Suprapubic skin (tissue), 4 donors: Measurements from ENCODE around the gene PPP2R3B. TPM values are rescaled to one million over a fixed set of nuclear protein-coding genes. Genes with fewer than 3 reads are reported as not detected.
A peak's percentile ranks its signal among the peaks of the same experiment; 100 is the strongest.

Experiments used
- DNase-seq, 2 donors: peaks; one replicate each; pipeline ENCODE4 v3.0.0-alpha.2; 2019; ENCODE audit warnings: low spot score in 2 of 2
- H3K27ac ChIP-seq: fragments of 200-600 bp; sonication (generic); one replicate; pipeline ENCODE4 v1.5.1; 2019
- H3K27me3 ChIP-seq: fragments of 200-600 bp; sonication (generic); one replicate; pipeline ENCODE4 v1.5.1; 2019
- H3K36me3 ChIP-seq: fragments of 200-600 bp; sonication (generic); one replicate; pipeline ENCODE4 v1.5.1; 2019
- H3K4me1 ChIP-seq: fragments of 200-600 bp; sonication (generic); one replicate; pipeline ENCODE4 v1.5.1; 2019
- H3K4me3 ChIP-seq: fragments of 200-600 bp; sonication (generic); one replicate; pipeline ENCODE4 v1.5.1; 2019; ENCODE audit warnings: mild to moderate bottlenecking
- H3K9me3 ChIP-seq: fragments of 200-600 bp; sonication (generic); one replicate; pipeline ENCODE4 v1.5.1; 2019
- CTCF ChIP-seq, 2 donors: fragments of 200-600 bp in 1 of 2; fragments of 450-650 bp in 1 of 2; sonication (generic) in 1 of 2; IDR thresholded peaks; one replicate each; pipeline ENCODE4 v1.5.1; 2016 to 2019; ENCODE audit warnings: antibody characterized with exemption in 2 of 2, mild to moderate bottlenecking in 1 of 2, moderate library complexity in 1 of 2
- EP300 ChIP-seq: sonication (generic); formaldehyde crosslinking; IDR thresholded peaks from one replicate; pipeline ENCODE4 v1.6.1; 2017; ENCODE audit warnings: antibody characterized with exemption
- POLR2A ChIP-seq, 2 donors: fragments of 450-650 bp; IDR thresholded peaks; one replicate each; pipeline ENCODE4 v1.6.1; 2017; ENCODE audit warnings: antibody characterized with exemption in 2 of 2, mild to moderate bottlenecking in 2 of 2, moderate library complexity in 2 of 2
- POLR2AphosphoS5 ChIP-seq, 3 donors: sonication (generic); formaldehyde crosslinking; IDR thresholded peaks; one replicate each; pipeline ENCODE4 v1.6.1; 2017; ENCODE audit warnings: antibody characterized with exemption in 3 of 3
- WGBS: methylation state at CpG from one replicate; pipeline ENCODE4 v1.1.5; 2018; 5-methylcytosine and 5-hydroxymethylcytosine counted together
- total RNA-seq, 4 donors: library from RNA; depleted of rRNA; stranded (reverse); fragments of >200 nt; gene quantifications; one replicate each; pipeline ENCODE4 v1.1.0, GENCODE V29; 2016

Gene PPP2R3B
- total RNA-seq, 4 donors from 2014 or later: 31.8 to 79.6 (median 47.1) TPM

GRCh38 chrX:338281-338835, 48.3 kb downstream of the PPP2R3B start:
- Histone ChIP-seq H3K27ac (no peak overlapping the region), H3K27me3 (no peaks in the 10 kb centered on the region), H3K9me3 (no peaks in the 10 kb centered on the region), H3K4me3 (no peak overlapping the region), H3K4me1 (no peaks in the 10 kb centered on the region), H3K36me3 (peaks cover 56% of the 10 kb centered on the region)
- TF ChIP-seq POLR2A (IDR thresholded peaks at IDR 0.05) (no peak), POLR2AphosphoS5 (IDR thresholded peaks at IDR 0.05) (no peak), CTCF (IDR thresholded peaks at IDR 0.05) (no peak), EP300 (no peak)
- no peak for DNase-seq
- 93% methylated on average over 40 of the region's 53 CpGs for WGBS

GRCh38 chrX:337331-337831, 49.3 kb downstream of the PPP2R3B start:
- Histone ChIP-seq H3K4me1 (no peaks in the 10 kb centered on the region), H3K36me3 (peaks cover 62% of the 10 kb centered on the region), H3K27ac (no peak overlapping the region), H3K27me3 (no peaks in the 10 kb centered on the region), H3K4me3 (no peak overlapping the region), H3K9me3 (no peaks in the 10 kb centered on the region)
- TF ChIP-seq EP300 (no peak), POLR2AphosphoS5 (IDR thresholded peaks at IDR 0.05) (no peak), POLR2A (IDR thresholded peaks at IDR 0.05) (no peak), CTCF (IDR thresholded peaks at IDR 0.05) (no peak)
- DNase-seq: no peak
- 74% methylated on average over 12 of the region's 38 CpGs for WGBS

GRCh38 chrX:336227-336626, 50.5 kb downstream of the PPP2R3B start:
- WGBS: 89% methylated on average over 21 of the region's 21 CpGs
- Histone ChIP-seq H3K27me3 (peaks cover 6% of the 10 kb centered on the region), H3K27ac (no peak overlapping the region), H3K9me3 (no peaks in the 10 kb centered on the region), H3K4me3 (no peak overlapping the region), H3K36me3 (peaks cover 56% of the 10 kb centered on the region), H3K4me1 (peaks cover 8% of the 10 kb centered on the region)
- TF ChIP-seq POLR2AphosphoS5 (IDR thresholded peaks at IDR 0.05) (no peak), POLR2A (IDR thresholded peaks at IDR 0.05) (no peak), CTCF (IDR thresholded peaks at IDR 0.05) (no peak), EP300 (no peak)
- DNase-seq: no peak

- no peak for DNase-seq
- Histone ChIP-seq H3K9me3 (no peaks in the 10 kb centered on the region), H3K4me3 (no peak overlapping the region), H3K27ac (no peak overlapping the region), H3K4me1 (peaks cover 13% of the 10 kb centered on the region), H3K27me3 (peaks cover 11% of the 10 kb centered on the region), H3K36me3 (peaks cover 52% of the 10 kb centered on the region)
- TF ChIP-seq POLR2AphosphoS5 (IDR thresholded peaks at IDR 0.05): no peak
- TF ChIP-seq CTCF (IDR thresholded peaks at IDR 0.05): no peak
- TF ChIP-seq EP300: no peak
- no peak for TF ChIP-seq POLR2A (IDR thresholded peaks at IDR 0.05)
- 98% methylated on average over 17 of the region's 17 CpGs for WGBS
Observed at GRCh38 chrX:335758-336155, 51.0 kb downstream of the PPP2R3B start.

- no peak for TF ChIP-seq CTCF (IDR thresholded peaks at IDR 0.05)
- TF ChIP-seq EP300: no peak
- no peak for TF ChIP-seq POLR2AphosphoS5 (IDR thresholded peaks at IDR 0.05)
- Histone ChIP-seq H3K4me3 (no peak overlapping the region), H3K36me3 (peaks cover 48% of the 10 kb centered on the region), H3K27ac (no peak overlapping the region), H3K27me3 (peaks cover 17% of the 10 kb centered on the region), H3K9me3 (no peaks in the 10 kb centered on the region), H3K4me1 (peaks cover 16% of the 10 kb centered on the region)
- peak in 1 of 2 donors; percentile 56 for DNase-seq
- WGBS: 94% methylated on average over 23 of the region's 47 CpGs
Observed at GRCh38 chrX:334971-335757, 51.5 kb downstream of the PPP2R3B start.
